GM12878 (cell line): Measurements from ENCODE around the gene DYNC1H1. TPM values are rescaled to one million over a fixed set of nuclear protein-coding genes. Genes with fewer than 3 reads are reported as not detected.
A peak's percentile ranks its signal among the peaks of the same experiment; 100 is the strongest.

Experiments used
- ATAC-seq: fragments of 200-7000 bp; cut with Tn5 transposase; 3 replicates; pipeline ENCODE4 v1.9.1; 2020; ENCODE audit warnings: mild to moderate bottlenecking, moderate library complexity
- BruUV-seq: library from RNA; stranded (reverse); fragments of 400-500 nt; replicated peaks from 2 replicates; lab custom pipeline; 2021; lab: Mats Ljungman, UMichigan
- CTCF ChIA-PET: fragments of 300-600 bp; sonication (Branson Sonifier 250); formaldehyde crosslinking; extraction: SDS; loops from one replicate; lab custom pipeline; 2021; ENCODE audit warnings: inconsistent platforms; lab: Yijun Ruan, JAX
- POLR2A ChIA-PET: fragments of 350-600 bp; formaldehyde crosslinking; extraction: SDS; loops from one replicate; lab custom pipeline; 2021; ENCODE audit warnings: inconsistent platforms; lab: Charles Lee
- RAD21 ChIA-PET: fragments of 300-600 bp; sonication (Branson Sonifier 250); formaldehyde crosslinking; loops from one replicate; lab custom pipeline; 2023; ENCODE audit warnings: antibody characterized with exemption; ENCODE audit not compliant: unreplicated experiment; lab: Charles Lee
- SMC1A ChIA-PET: fragments of 300-600 bp; sonication (Branson Sonifier 250); formaldehyde crosslinking; loops from one replicate; lab custom pipeline; 2023; ENCODE audit not compliant: unreplicated experiment, uncharacterized antibody; lab: Charles Lee
- DNase-seq: peaks from one replicate; pipeline ENCODE4 v3.0.0-alpha.2; 2011; ENCODE audit warnings: low read depth, low spot score
- FAIRE-seq: peaks from 3 replicates; lab custom pipeline; 2011; peaks lifted over from hg19 to GRCh38; lab: Jason Lieb, UNC
- H2AFZ ChIP-seq: 2 replicates; pipeline ENCODE4 v1.6.0; 2011; ENCODE audit warnings: low read depth, low read length, control low read depth; ENCODE audit not compliant: control insufficient read depth
- H3K27ac ChIP-seq: 2 replicates; pipeline ENCODE4 v1.5.1; 2011; ENCODE audit warnings: control low read depth; ENCODE audit not compliant: control insufficient read depth, insufficient read depth
- H3K27me3 ChIP-seq, 2 experiments: replicated peaks in 1 of 2; 2 replicates each; pipeline versions ENCODE4 v1.6.0 to v1.6.1; 2011; ENCODE audit warnings: low read length in 1 of 2; ENCODE audit not compliant: control insufficient read depth in 2 of 2, insufficient read depth in 2 of 2
- H3K36me3 ChIP-seq, 2 experiments: 2 replicates each; pipeline ENCODE4 v1.5.1; 2011; ENCODE audit warnings: low read length in 1 of 2; ENCODE audit not compliant: control insufficient read depth in 2 of 2, insufficient read depth in 2 of 2
- H3K4me1 ChIP-seq: 2 replicates; pipeline ENCODE4 v1.6.1; 2011; ENCODE audit warnings: mild to moderate bottlenecking, low read length, moderate library complexity, mixed read lengths; ENCODE audit not compliant: control insufficient read depth, insufficient read depth
- H3K4me2 ChIP-seq: 2 replicates; pipeline ENCODE4 v1.6.0; 2011; ENCODE audit warnings: control low read depth; ENCODE audit not compliant: control insufficient read depth, insufficient read depth
- H3K4me3 ChIP-seq: fragments of 200-600 bp; sonication (generic); 2 replicates; pipeline ENCODE4 v1.5.1; 2016
- H3K79me2 ChIP-seq: 2 replicates; pipeline ENCODE4 v1.6.0; 2011; ENCODE audit warnings: low read length; ENCODE audit not compliant: control insufficient read depth, insufficient read depth
- H3K9ac ChIP-seq: 2 replicates; pipeline ENCODE4 v1.8.0; 2011; ENCODE audit warnings: low read length, control low read depth, mixed read lengths; ENCODE audit not compliant: control insufficient read depth, insufficient read depth
- H3K9me3 ChIP-seq: replicated peaks from 3 replicates; pipeline ENCODE4 v1.5.1; 2011; ENCODE audit warnings: mild to moderate bottlenecking, low read length; ENCODE audit not compliant: control insufficient read depth, insufficient read depth
- H4K20me1 ChIP-seq: 2 replicates; pipeline ENCODE4 v1.6.0; 2011; ENCODE audit not compliant: control insufficient read depth, insufficient read depth
- MTA2 ChIP-seq: fragments of 450-650 bp; IDR thresholded peaks from 2 replicates; pipeline ENCODE4 v1.6.1; 2016; ENCODE audit warnings: low read depth, mild to moderate bottlenecking, moderate library complexity
- POLR2A ChIP-seq: IDR thresholded peaks from 2 replicates; pipeline ENCODE4 v1.6.1; 2011; ENCODE audit warnings: low read depth, mild to moderate bottlenecking, low read length
- RB1 ChIP-seq: fragments of 450-650 bp; formaldehyde crosslinking; IDR thresholded peaks from 2 replicates; pipeline ENCODE4 v1.6.1; 2017; ENCODE audit warnings: mild to moderate bottlenecking, borderline replicate concordance
- SMARCA5 ChIP-seq: fragments of 450-650 bp; IDR thresholded peaks from 2 replicates; pipeline ENCODE4 v1.6.1; 2017; ENCODE audit warnings: mild to moderate bottlenecking
- SUPT20H ChIP-seq: IDR thresholded peaks from 2 replicates; pipeline ENCODE4 v1.6.1; 2011; ENCODE audit warnings: low read depth, mild to moderate bottlenecking, low read length, moderate library complexity, borderline replicate concordance; ENCODE audit not compliant: control insufficient read depth
- TCF3 ChIP-seq: IDR thresholded peaks from 2 replicates; pipeline ENCODE4 v1.6.1; 2012; ENCODE audit warnings: low read depth, mild to moderate bottlenecking, low read length, borderline replicate concordance; ENCODE audit not compliant: insufficient read depth
- WGBS: methylation state at CpG from one replicate; pipeline ENCODE4 v1.1.6; 2016; ENCODE audit warnings: low lambda C conversion rate; ENCODE audit not compliant: insufficient replicate concordance, insufficient coverage; ENCODE audit errors: missing lambda C conversion rate; 5-methylcytosine and 5-hydroxymethylcytosine counted together
- in situ Hi-C: fragments of 300-500 bp; cut with MboI; formaldehyde crosslinking; loops from 9 replicates; pipeline ENCODE4 v1.14.3; 2018; ENCODE audit warnings: mixed read lengths
- intact Hi-C: fragments of 100-400 bp; cut with micrococcal nuclease; formaldehyde crosslinking; loops from one replicate; pipeline ENCODE4 v1.14.2; 2022; ENCODE audit not compliant: unreplicated experiment
- polyA plus RNA-seq, 11 experiments: library from polyadenylated mRNA; depleted of rRNA in 4 of 11; unstranded in 6 of 11; stranded (reverse) in 5 of 11; fragments of >200 nt; fragmentation: Nextera tagmentation in 4 of 11; fragmentation: Illumina TruSeq in 1 of 11; extraction: Ambion mirVana in 4 of 11; extraction: Trizol in 1 of 11; gene quantifications; 1 replicate in 1 of 11; 2 replicates in 10 of 11; pipeline versions ENCODE4 v1.2.1 to v1.2.3, GENCODE V29; 2011 to 2016; ENCODE audit warnings: inconsistent platforms in 2 of 11, missing spikeins in 2 of 11, low read depth in 1 of 11
- total RNA-seq, 4 experiments: library from RNA; depleted of rRNA in 3 of 4; stranded (reverse); fragments of >200 nt in 3 of 4; fragmentation: Illumina TruSeq in 1 of 4; extraction: Trizol in 1 of 4; gene quantifications; 2 replicates each; pipeline versions ENCODE4 v1.2.1 to v1.2.3, GENCODE V29; 2013 to 2021
- TF ChIP-seq, protein P1 (sequence below): fragments of 450-650 bp; formaldehyde crosslinking; IDR thresholded peaks from 2 replicates; pipeline ENCODE4 v1.4.0; 2020; ENCODE audit warnings: mild to moderate bottlenecking, moderate library complexity

Gene DYNC1H1
- total and polyA plus RNA-seq, 10 of the 15 experiments (the other 5 are each of a cell fraction or from before 2014, with no cell fraction given), result 38.4 to 291 (median 111) TPM

DNA sequence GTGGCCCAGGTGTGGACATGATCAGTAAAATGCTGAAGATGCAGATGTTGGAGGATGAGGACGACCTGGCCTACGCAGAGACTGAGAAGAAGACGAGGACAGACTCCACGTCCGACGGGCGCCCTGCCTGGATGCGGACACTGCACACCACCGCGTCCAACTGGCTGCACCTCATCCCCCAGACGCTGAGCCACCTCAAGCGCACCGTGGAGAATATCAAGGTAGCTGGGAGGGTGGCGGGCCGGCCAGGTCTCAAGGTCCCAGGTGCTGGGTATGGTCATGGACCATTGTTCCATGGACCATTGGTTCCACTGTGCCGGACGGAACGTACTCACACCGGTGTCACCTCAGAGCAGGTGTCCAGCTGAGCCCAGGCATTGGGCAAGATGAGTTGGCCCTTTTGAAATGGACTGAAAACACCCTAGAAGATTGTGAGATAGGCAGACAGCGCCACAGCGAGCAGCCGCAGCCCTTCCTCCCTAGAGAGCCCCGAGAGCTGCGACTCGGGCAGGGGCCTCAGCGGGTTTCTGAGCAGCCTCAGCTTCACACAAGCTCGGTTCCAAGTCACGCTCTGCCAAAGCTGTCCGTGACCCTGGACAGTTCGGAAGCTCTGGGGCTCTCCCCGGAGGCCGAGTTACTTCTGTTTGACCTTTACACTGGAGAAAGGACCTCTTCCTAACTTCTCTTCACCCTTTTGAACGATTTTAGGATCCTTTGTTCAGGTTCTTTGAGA, 83.6 kb downstream of the DYNC1H1 start (continued):
- no peak for TF ChIP-seq TCF3
- TF ChIP-seq SUPT20H, result no peak
- no peak for TF ChIP-seq RB1
- TF ChIP-seq SMARCA5, result no peak
- TF ChIP-seq, protein P1, sequence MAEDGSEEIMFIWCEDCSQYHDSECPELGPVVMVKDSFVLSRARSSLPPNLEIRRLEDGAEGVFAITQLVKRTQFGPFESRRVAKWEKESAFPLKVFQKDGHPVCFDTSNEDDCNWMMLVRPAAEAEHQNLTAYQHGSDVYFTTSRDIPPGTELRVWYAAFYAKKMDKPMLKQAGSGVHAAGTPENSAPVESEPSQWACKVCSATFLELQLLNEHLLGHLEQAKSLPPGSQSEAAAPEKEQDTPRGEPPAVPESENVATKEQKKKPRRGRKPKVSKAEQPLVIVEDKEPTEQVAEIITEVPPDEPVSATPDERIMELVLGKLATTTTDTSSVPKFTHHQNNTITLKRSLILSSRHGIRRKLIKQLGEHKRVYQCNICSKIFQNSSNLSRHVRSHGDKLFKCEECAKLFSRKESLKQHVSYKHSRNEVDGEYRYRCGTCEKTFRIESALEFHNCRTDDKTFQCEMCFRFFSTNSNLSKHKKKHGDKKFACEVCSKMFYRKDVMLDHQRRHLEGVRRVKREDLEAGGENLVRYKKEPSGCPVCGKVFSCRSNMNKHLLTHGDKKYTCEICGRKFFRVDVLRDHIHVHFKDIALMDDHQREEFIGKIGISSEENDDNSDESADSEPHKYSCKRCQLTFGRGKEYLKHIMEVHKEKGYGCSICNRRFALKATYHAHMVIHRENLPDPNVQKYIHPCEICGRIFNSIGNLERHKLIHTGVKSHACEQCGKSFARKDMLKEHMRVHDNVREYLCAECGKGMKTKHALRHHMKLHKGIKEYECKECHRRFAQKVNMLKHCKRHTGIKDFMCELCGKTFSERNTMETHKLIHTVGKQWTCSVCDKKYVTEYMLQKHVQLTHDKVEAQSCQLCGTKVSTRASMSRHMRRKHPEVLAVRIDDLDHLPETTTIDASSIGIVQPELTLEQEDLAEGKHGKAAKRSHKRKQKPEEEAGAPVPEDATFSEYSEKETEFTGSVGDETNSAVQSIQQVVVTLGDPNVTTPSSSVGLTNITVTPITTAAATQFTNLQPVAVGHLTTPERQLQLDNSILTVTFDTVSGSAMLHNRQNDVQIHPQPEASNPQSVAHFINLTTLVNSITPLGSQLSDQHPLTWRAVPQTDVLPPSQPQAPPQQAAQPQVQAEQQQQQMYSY (CRISPR knock-in tag), result no peak

- no peak for TF ChIP-seq MTA2
- TF ChIP-seq POLR2A, result 0 out of 2 replicates have a peak, but pooled peaks have one; percentile 18
- ATAC-seq (no peak), DNase-seq (no peak), FAIRE-seq (no peak)
- H3K79me2 ChIP-seq, result no peaks in the 10 kb centered on the region
- peaks cover under 1 to 37% of the 10 kb centered on the region in 2 experiments; a peak in 3 of 4 replicates for H3K36me3 ChIP-seq
- no peak overlapping the region for H3K9ac ChIP-seq
- H3K9me3 ChIP-seq, result no peaks in the 10 kb centered on the region
- no peak overlapping the region for H2AFZ ChIP-seq
- ChIA-PET CTCF (interaction anchor here (0.6 to 1.8 kb wide), 2 partner anchors 80 to 269 kb away, joined by 3 to 5 read pairs; no protein-coding TSS in a partner anchor), SMC1A (interaction anchor here (0.6 to 1.7 kb wide), 2 partner anchors 10 to 47 kb away, joined by 3 to 8 read pairs; no protein-coding TSS in a partner anchor), POLR2A (no interaction called here), RAD21 (interaction anchor here (1.8 kb wide), 1 partner anchor 47 kb away, joined by 4 read pairs; no protein-coding TSS in a partner anchor)
- no peaks in the 10 kb centered on the region for H4K20me1 ChIP-seq
- H3K27me3 ChIP-seq, result no peaks in the 10 kb centered on the region
- H3K27ac ChIP-seq, result no peak overlapping the region
- BruUV-seq, result no TSS peak
- in situ Hi-C loops (no loop called here), intact Hi-C loops (loop anchor here (2.0 kb wide), 1 partner anchor 27 kb away; no protein-coding TSS in a partner anchor)
- no peak overlapping the region for H3K4me3 ChIP-seq
- WGBS, result 94% methylated on average over 25 of the region's 25 CpGs
- no peaks in the 10 kb centered on the region for H3K4me1 ChIP-seq
- H3K4me2 ChIP-seq, result no peak overlapping the region
These were observed 85.1 kb downstream of the DYNC1H1 start for GRCh38 chr14:102049258-102050025.
